HepG2 (cell line): ENCODE measurements around the gene ACSF3. TPM values are rescaled to one million over a fixed set of nuclear protein-coding genes. Genes with fewer than 3 reads are reported as not detected.

ENCODE experiments used
- ATAC-seq: fragments of 200-7000 bp; cut with Tn5 transposase; 3 replicates; pipeline ENCODE4 v1.9.1; 2020; ENCODE audit warnings: mild to moderate bottlenecking, moderate library complexity
- BruUV-seq: library from RNA; stranded (reverse); fragments of 400-500 nt; replicated peaks from 2 replicates; lab custom pipeline; 2021; lab: Mats Ljungman, UMichigan
- CTCF ChIA-PET: fragments of 300-600 bp; formaldehyde crosslinking; extraction: SDS; loops from one replicate; lab custom pipeline; 2021; ENCODE audit warnings: low total read pairs, inconsistent platforms, low intra/inter-chr PET ratio; lab: Yijun Ruan, JAX
- POLR2A ChIA-PET: fragments of 350-600 bp; sonication (Branson Sonifier 250); formaldehyde crosslinking; loops from one replicate; lab custom pipeline; 2020; ENCODE audit warnings: antibody characterized with exemption, inconsistent platforms; lab: Yijun Ruan, JAX
- DNase-seq: peaks from one replicate; pipeline ENCODE4 v3.0.0-alpha.2; 2015; ENCODE audit warnings: low spot score
- FAIRE-seq: peaks from 3 replicates; lab custom pipeline; 2011; peaks lifted over from hg19 to GRCh38; lab: Jason Lieb, UNC
- H2AFZ ChIP-seq: one replicate; pipeline ENCODE4 v1.6.1; 2011; ENCODE audit warnings: low read length, inconsistent platforms
- H3K27ac ChIP-seq: fragments of 300-600 bp; 3 replicates; pipeline ENCODE4 v1.8.0; 2011; ENCODE audit warnings: mixed run types, mild to moderate bottlenecking, mixed read lengths, low read length, inconsistent platforms; ENCODE audit not compliant: insufficient read depth; ENCODE audit errors: extremely low read length
- H3K27me3 ChIP-seq, 2 experiments: fragments of 200-600 bp in 1 of 2; 2 replicates in 1 of 2; 3 replicates in 1 of 2; pipeline versions ENCODE4 v1.6.0 to v1.8.0; 2011; ENCODE audit warnings: low read length in 2 of 2, mild to moderate bottlenecking in 2 of 2, moderate library complexity in 2 of 2, inconsistent platforms in 1 of 2; ENCODE audit not compliant: insufficient read depth in 2 of 2, control insufficient read depth in 1 of 2
- H3K36me3 ChIP-seq, 2 experiments: fragments of 200-600 bp in 1 of 2; replicated peaks in 1 of 2; 2 replicates in 1 of 2; 3 replicates in 1 of 2; pipeline versions ENCODE4 v1.5.1 to v1.8.0; 2011; ENCODE audit warnings: low read length in 2 of 2, inconsistent platforms in 1 of 2; ENCODE audit not compliant: insufficient read depth in 2 of 2, control insufficient read depth in 1 of 2
- H3K4me1 ChIP-seq: 2 replicates; pipeline ENCODE4 v1.5.1; 2012; ENCODE audit warnings: low read length, inconsistent platforms; ENCODE audit not compliant: insufficient read depth
- H3K4me2 ChIP-seq: 2 replicates; pipeline ENCODE4 v1.6.0; 2011; ENCODE audit warnings: low read depth, low read length, inconsistent platforms
- H3K4me3 ChIP-seq, 3 experiments: fragments of 200-600 bp in 1 of 3; sonication (generic), shearing (Covaris generic) in 1 of 3; replicated peaks in 1 of 3; 2 replicates each; pipeline ENCODE4 v1.5.1; 2011 to 2016; ENCODE audit warnings: low read length in 3 of 3, inconsistent platforms in 2 of 3, low read depth in 2 of 3, mild to moderate bottlenecking in 2 of 3, control low read depth in 1 of 3, mixed read lengths in 1 of 3; ENCODE audit not compliant: insufficient read depth in 1 of 3
- H3K79me2 ChIP-seq: one replicate; pipeline ENCODE4 v1.6.1; 2011; ENCODE audit warnings: low read length, inconsistent platforms; ENCODE audit not compliant: insufficient read depth
- H3K9ac ChIP-seq: 2 replicates; pipeline ENCODE4 v1.6.0; 2011; ENCODE audit warnings: mild to moderate bottlenecking, low read depth, low read length, inconsistent platforms; ENCODE audit not compliant: insufficient read depth
- H3K9me3 ChIP-seq: 2 replicates; pipeline ENCODE4 v1.5.1; 2012; ENCODE audit warnings: mild to moderate bottlenecking, low read length
- H4K20me1 ChIP-seq: 2 replicates; pipeline ENCODE4 v1.6.0; 2011; ENCODE audit warnings: inconsistent platforms, mild to moderate bottlenecking, low read length, moderate library complexity; ENCODE audit not compliant: insufficient read depth
- EZH2 ChIP-seq: conservative IDR thresholded peaks from 2 replicates; pipeline ENCODE4 v1.6.1; 2012; ENCODE audit warnings: mild to moderate bottlenecking, low read depth, low read length, moderate library complexity
- LCORL ChIP-seq, 2 experiments: fragments of 450-650 bp in 1 of 2; sonication (generic) in 1 of 2; formaldehyde crosslinking in 1 of 2; IDR thresholded peaks; 2 replicates each; pipeline versions ENCODE4 v1.5.0 to v1.6.1; 2017 to 2020; ENCODE audit warnings: antibody characterized with exemption in 1 of 2, missing genetic modification reagents in 1 of 2
- MAX ChIP-seq: IDR thresholded peaks from 2 replicates; pipeline ENCODE4 v1.6.1; 2012; ENCODE audit warnings: inconsistent platforms
- MLLT10 ChIP-seq: sonication (generic); formaldehyde crosslinking; IDR thresholded peaks from 2 replicates; pipeline ENCODE4 v1.4.0; 2020; ENCODE audit warnings: missing genetic modification reagents
- MLXIP ChIP-seq: sonication (generic); formaldehyde crosslinking; IDR thresholded peaks from 2 replicates; pipeline ENCODE4 v1.9.0; 2021; ENCODE audit warnings: missing genetic modification reagents, borderline replicate concordance
- REXO4 ChIP-seq: sonication (generic); formaldehyde crosslinking; IDR thresholded peaks from 2 replicates; pipeline ENCODE4 v1.8.0; 2022; ENCODE audit warnings: missing genetic modification reagents, mild to moderate bottlenecking, borderline replicate concordance
- RFXAP ChIP-seq: sonication (generic); formaldehyde crosslinking; IDR thresholded peaks from 2 replicates; pipeline ENCODE4 v1.4.0; 2020; ENCODE audit warnings: missing genetic modification reagents, borderline replicate concordance
- SUZ12 ChIP-seq: fragments of 150-350 bp; IDR thresholded peaks from 2 replicates; pipeline ENCODE4 v1.6.1; 2014; ENCODE audit warnings: low read depth, low read length
- ZNF543 ChIP-seq: sonication (generic); formaldehyde crosslinking; IDR thresholded peaks from 2 replicates; pipeline ENCODE4 v1.4.0; 2020; ENCODE audit warnings: mild to moderate bottlenecking, missing genetic modification reagents
- WGBS: methylation state at CpG from one replicate; pipeline ENCODE4 v1.1.6; 2017; ENCODE audit warnings: low lambda C conversion rate; 5-methylcytosine and 5-hydroxymethylcytosine counted together
- in situ Hi-C: cut with HindIII; loops from 2 replicates; pipeline ENCODE4 v1.10.0; 2017; ENCODE audit warnings: low pct_unique_long_range_greater_than_20kb; ENCODE audit not compliant: extremely low pct_ligation_motif_present
- intact Hi-C: fragments of 100-400 bp; cut with micrococcal nuclease; formaldehyde crosslinking; loops from one replicate; pipeline ENCODE4 v1.10.0; 2022; ENCODE audit not compliant: unreplicated experiment
- polyA plus RNA-seq, 8 experiments: library from polyadenylated mRNA; depleted of rRNA in 3 of 8; stranded (reverse) in 7 of 8; unstranded in 1 of 8; fragments of >200 nt; fragmentation: Illumina TruSeq in 4 of 8; extraction: Trizol in 4 of 8; gene quantifications; 2 replicates each; pipeline versions ENCODE4 v1.2.1 to v1.2.3, GENCODE V29; 2011 to 2016; ENCODE audit warnings: low read depth in 4 of 8, missing spikeins in 1 of 8, mixed read lengths in 1 of 8; ENCODE audit not compliant: insufficient read depth in 1 of 8
- total RNA-seq, 5 experiments: library from RNA; depleted of rRNA; stranded (reverse); fragments of >200 nt; fragmentation: Illumina TruSeq; extraction: Trizol; gene quantifications; 2 replicates each; pipeline ENCODE4 v1.2.3, GENCODE V29; 2016; ENCODE audit warnings: low read depth in 1 of 5

The ACSF3 gene
- total and polyA plus RNA-seq, 2 of the 13 experiments (the other 11 are each of a cell fraction or from before 2014, with no cell fraction given) = 14.9 to 30.6 TPM

- no TSS peak for BruUV-seq
- H3K9ac ChIP-seq = no peak overlapping the region
- no peak overlapping the region for H2AFZ ChIP-seq
- CTCF ChIA-PET = no interaction called here
- no peak overlapping the region for H3K27ac ChIP-seq
- in situ Hi-C loops (no loop called here), intact Hi-C loops (no loop called here)
- H3K4me3 ChIP-seq = no peak overlapping the region
- FAIRE-seq (no peak), ATAC-seq (no peak), DNase-seq (no peak)
- H3K36me3 ChIP-seq = peaks cover 38 to 77% of the 10 kb centered on the region in 2 experiments
- 95% methylated on average over 25 of the region's 25 CpGs for WGBS
- peaks cover 12% of the 10 kb centered on the region for H3K4me1 ChIP-seq
- no peak overlapping the region for H3K4me2 ChIP-seq
- POLR2A ChIA-PET = no interaction called here
- no peaks in the 10 kb centered on the region for H3K9me3 ChIP-seq
- H3K79me2 ChIP-seq = no peaks in the 10 kb centered on the region
- no peaks in the 10 kb centered on the region; the same call in 1 of the 2 replicates for H4K20me1 ChIP-seq
- TF ChIP-seq MLLT10 (CRISPR knock-in tag) (no peak), RFXAP (CRISPR knock-in tag) (no peak), EZH2 (no peak), MAX (no peak), ZNF543 (no peak), REXO4 (CRISPR knock-in tag) (no peak), LCORL (IDR thresholded peaks at IDR 0.05) (no peak), LCORL (CRISPR knock-in tag; IDR thresholded peaks at IDR 0.05) (no peak), MLXIP (CRISPR knock-in tag) (no peak), SUZ12 (no peak)
- no peaks in the 10 kb centered on the region for H3K27me3 ChIP-seq
These were observed 21.7 kb downstream of the ACSF3 start for GRCh38 chr16:89115216-89115861.
